GM10266 (cell line): ENCODE measurements around the gene MTARC1.

Source experiments
- DNase-seq: peaks from one replicate; pipeline ENCODE4 v3.0.0; 2012; ENCODE audit errors: extremely low spot score
- TF ChIP-seq, protein P1 (sequence below): IDR thresholded peaks from 2 replicates; pipeline ENCODE4 v1.5.1; 2012; ENCODE audit warnings: mild to moderate bottlenecking, low read depth; ENCODE audit not compliant: control insufficient read depth, insufficient read depth; ENCODE audit errors: missing control alignments

The MTARC1 gene

GRCh38 chr1:220811695-220812094 is 25.0 kb downstream of the MTARC1 start:
- TF ChIP-seq, protein P1, sequence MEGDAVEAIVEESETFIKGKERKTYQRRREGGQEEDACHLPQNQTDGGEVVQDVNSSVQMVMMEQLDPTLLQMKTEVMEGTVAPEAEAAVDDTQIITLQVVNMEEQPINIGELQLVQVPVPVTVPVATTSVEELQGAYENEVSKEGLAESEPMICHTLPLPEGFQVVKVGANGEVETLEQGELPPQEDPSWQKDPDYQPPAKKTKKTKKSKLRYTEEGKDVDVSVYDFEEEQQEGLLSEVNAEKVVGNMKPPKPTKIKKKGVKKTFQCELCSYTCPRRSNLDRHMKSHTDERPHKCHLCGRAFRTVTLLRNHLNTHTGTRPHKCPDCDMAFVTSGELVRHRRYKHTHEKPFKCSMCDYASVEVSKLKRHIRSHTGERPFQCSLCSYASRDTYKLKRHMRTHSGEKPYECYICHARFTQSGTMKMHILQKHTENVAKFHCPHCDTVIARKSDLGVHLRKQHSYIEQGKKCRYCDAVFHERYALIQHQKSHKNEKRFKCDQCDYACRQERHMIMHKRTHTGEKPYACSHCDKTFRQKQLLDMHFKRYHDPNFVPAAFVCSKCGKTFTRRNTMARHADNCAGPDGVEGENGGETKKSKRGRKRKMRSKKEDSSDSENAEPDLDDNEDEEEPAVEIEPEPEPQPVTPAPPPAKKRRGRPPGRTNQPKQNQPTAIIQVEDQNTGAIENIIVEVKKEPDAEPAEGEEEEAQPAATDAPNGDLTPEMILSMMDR: no peak
- no peak for DNase-seq

DNA sequence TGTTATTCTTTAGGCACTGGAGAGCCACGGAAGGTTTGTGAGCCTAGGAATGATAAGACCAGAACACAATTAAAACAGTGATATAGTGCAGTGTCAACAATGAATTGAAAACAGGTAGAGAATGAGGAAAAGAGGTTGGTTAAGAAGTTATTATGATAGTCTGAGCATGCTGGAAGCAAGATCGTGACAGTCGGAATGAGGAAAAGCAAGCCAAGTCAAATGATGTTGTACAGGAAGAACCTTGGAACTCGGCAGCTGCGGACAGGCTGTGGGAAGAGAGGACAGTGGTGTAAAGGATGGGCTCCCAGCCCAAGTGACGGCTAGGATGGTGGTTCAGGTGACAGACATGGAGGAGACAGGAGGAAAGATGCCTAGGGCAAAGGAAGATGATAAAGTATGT is 25.6 kb downstream of the MTARC1 start:
- TF ChIP-seq, protein P1: no peak
- no peak for DNase-seq

DNA sequence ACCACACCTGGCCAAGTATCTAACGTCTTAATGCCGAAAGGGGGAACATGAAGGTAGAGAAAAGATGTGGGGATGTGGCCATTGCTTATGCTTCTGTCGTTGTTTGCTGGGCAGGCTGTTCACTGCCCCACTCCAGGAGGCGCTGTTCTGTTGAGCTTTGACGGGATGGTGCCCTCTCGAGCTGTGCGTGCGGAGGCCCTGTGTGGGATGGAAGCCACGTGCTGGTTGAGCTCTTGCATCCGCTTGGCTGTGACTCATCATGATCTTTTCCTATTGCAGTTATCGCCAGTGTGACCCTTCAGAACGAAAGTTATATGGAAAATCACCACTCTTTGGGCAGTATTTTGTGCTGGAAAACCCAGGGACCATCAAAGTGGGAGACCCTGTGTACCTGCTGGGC is 26.3 kb downstream of the MTARC1 start:
- TF ChIP-seq, protein P1: no peak
- no peak for DNase-seq

- DNase-seq: no peak
- TF ChIP-seq, protein P1: no peak
These were observed 28.7 kb downstream of the MTARC1 start for GRCh38 chr1:220815409-220815808.

GRCh38 chr1:220817907-220818306 is 31.2 kb downstream of the MTARC1 start:
- DNase-seq: no peak
- TF ChIP-seq, protein P1: no peak

GRCh38 chr1:220818421-220819173 is 31.9 kb downstream of the MTARC1 start:
- no peak for DNase-seq
- TF ChIP-seq, protein P1: no peak

- TF ChIP-seq, protein P1: no peak
- DNase-seq: no peak
These were observed 32.8 kb downstream of the MTARC1 start for GRCh38 chr1:220819467-220820026.
